ENCODE measurements around the gene SLC11A1. TPM values are rescaled to one million over a fixed set of nuclear protein-coding genes. Genes with fewer than 3 reads are reported as not detected.
A peak's percentile ranks its signal among the peaks of the same experiment; 100 is the strongest.

The SLC11A1 gene
- total and polyA plus RNA-seq, 2 of the 4 experiments (the other 2 are of a cell fraction) = under 0.01 to 0.07 TPM

GRCh38 chr2:218395826-218396687 is 14.0 kb downstream of the SLC11A1 start:
- Histone ChIP-seq H2AFZ (replicated peaks; ENCODE audit: low read length, poor library complexity) (peak overlapping the region; percentile 97), H3K9me1 (ENCODE audit: insufficient read depth, low read length) (0 out of 2 replicates have a peak, but pooled peaks cover 2% of the 10 kb centered on the region), H3K9ac (ENCODE audit: low read depth, low read length) (peak overlapping the region; percentile 95), H3K56ac (ENCODE audit: extremely low read depth, insufficient read depth, low read length) (peak overlapping the region; percentile 96), H3K18ac (ENCODE audit: low read depth, low read length) (peak overlapping the region; percentile 98), H4K20me1 (ENCODE audit: insufficient read depth, low read length) (peaks cover 2% of the 10 kb centered on the region; the same call in 1 of the 2 replicates), H3K4me2 (ENCODE audit: low read depth, low read length) (peak overlapping the region; percentile 90), H2BK20ac (ENCODE audit: low read depth, low read length) (peak overlapping the region; percentile 71), H3K14ac (replicated peaks; ENCODE audit: low read depth, low read length) (peak overlapping the region; percentile 91), H3K27me3 (ENCODE audit: control insufficient read depth, insufficient read depth, low read length) (no peaks in the 10 kb centered on the region), H3K4me3 (ENCODE audit: insufficient read depth, low read depth, low read length) (peak overlapping the region; percentile 85), H3K4ac (ENCODE audit: low read depth, low read length) (peak overlapping the region; percentile 92), H3K23ac (ENCODE audit: low read depth, low read length) (peak overlapping the region; percentile 71; the same call in 1 of the 2 replicates), H3K4me1 (ENCODE audit: control insufficient read depth, insufficient read depth, low read length) (peaks cover 22% of the 10 kb centered on the region), H2BK120ac (ENCODE audit: low read depth, low read length) (peak overlapping the region; percentile 97), H3K36me3 (ENCODE audit: control insufficient read depth, insufficient read depth, low read length) (no peaks in the 10 kb centered on the region), H2BK15ac (ENCODE audit: low read depth, low read length) (peak overlapping the region; percentile 62; the same call in 2 of the 3 replicates), H2AK5ac (ENCODE audit: low read depth, low read length) (peak overlapping the region; percentile 95), H3K79me1 (ENCODE audit: low read depth in 1 of 2, low read length in 2 of 2) (peaks cover 6 to 13% of the 10 kb centered on the region in 2 experiments; a peak in 3 of 4 replicates), H4K8ac (ENCODE audit: low read depth in 2 of 2, low read length in 2 of 2) (peak overlapping the region; percentile 70 to 94), H4K91ac (ENCODE audit: insufficient read depth, low read depth, low read length) (peak overlapping the region; percentile 99), H2AK9ac (replicated peaks; ENCODE audit: low read depth, low read length, poor library complexity) (peak overlapping the region; percentile 88), H4K5ac (ENCODE audit: low read depth, low read length) (peak overlapping the region; percentile 94), H3K9me3 (ENCODE audit: control insufficient read depth, insufficient read depth, low read length) (no peaks in the 10 kb centered on the region), H3K27ac (ENCODE audit: insufficient read depth, low read length) (peak overlapping the region; percentile 99), H2BK5ac (ENCODE audit: low read depth, low read length, poor library complexity, severe bottlenecking) (peak overlapping the region; percentile 98)
- POLR2A ChIA-PET (ENCODE audit: unreplicated experiment) = interaction anchor here (0.6 kb wide), 2 partner anchors 23 to 100 kb away, joined by 3 read pairs; no protein-coding TSS in a partner anchor
- intact Hi-C loops (cut with micrococcal nuclease) (loop anchor here (1.0 to 2.0 kb wide), 3 partner anchors 95 to 124 kb away; partner anchors contain the start of gene TMBIM1), in situ Hi-C loops (cut with MboI; ENCODE audit: low sequenced_read_pairs) (loop anchor here (10.0 kb wide), 1 partner anchor 121 kb away; the partner anchor contains the start of genes AAMP and PNKD), dilution Hi-C loops (cut with HindIII; ENCODE audit: low sequenced_read_pairs, unreplicated experiment) (no loop called here)
- 3% methylated on average over 14 of the region's 57 CpGs; no CpG with 5 or more reads in 1 of the 2 experiments for WGBS, 2 experiments (ENCODE audit: extremely low coverage in 2 of 2, insufficient read length in 1 of 2)
- CTCF ChIA-PET = interaction anchor here (0.6 kb wide), 2 partner anchors 34 to 100 kb away, joined by 3 to 6 read pairs; no protein-coding TSS in a partner anchor
- DNase-seq (peak; percentile 97), ATAC-seq (ENCODE audit: low read depth) (peak; percentile 70)
- BruUV-seq (replicated peaks) = no TSS peak
- peak; percentile 58; the same call in 1 of the 2 replicates for TF ChIP-seq CHD1 (IDR thresholded peaks at IDR 0.05; ENCODE audit: low read depth, low read length)
- no peak for TF ChIP-seq RFX5 (IDR thresholded peaks at IDR 0.05; ENCODE audit: low read depth, low read length)
- TF ChIP-seq SMC3 (IDR thresholded peaks at IDR 0.05; ENCODE audit: low read depth, low read length) = peak; percentile 80
- no peak for TF ChIP-seq ELK1 (IDR thresholded peaks at IDR 0.05; ENCODE audit: borderline replicate concordance, low read depth, low read length)
- 0 out of 2 replicates have a peak, but pooled peaks have one; percentile 30 for TF ChIP-seq MXI1 (IDR thresholded peaks at IDR 0.05; ENCODE audit: borderline replicate concordance, low read depth, low read length)
- TF ChIP-seq BHLHE40 (IDR thresholded peaks at IDR 0.05; ENCODE audit: low read depth, low read length) = no peak
- TF ChIP-seq NFE2L2 (IDR thresholded peaks at IDR 0.05; ENCODE audit: low read depth, low read length) = no peak
- TF ChIP-seq FOS (IDR thresholded peaks at IDR 0.05; ENCODE audit: low read depth, low read length) = 0 out of 2 replicates have a peak, but pooled peaks have one; percentile 14
- peak; percentile 74 for TF ChIP-seq RAD21 (IDR thresholded peaks at IDR 0.05; ENCODE audit: low read length)
- peak; percentile 91 for TF ChIP-seq CTCF (conservative IDR thresholded peaks at IDR 0.05; ENCODE audit: low read depth, low read length)
- TF ChIP-seq MAZ (IDR thresholded peaks at IDR 0.05; ENCODE audit: borderline replicate concordance, low read depth, low read length) = peak; percentile 98
- TF ChIP-seq MAFK (IDR thresholded peaks at IDR 0.05; ENCODE audit: low read depth, low read length) = no peak
- no peak for TF ChIP-seq RCOR1 (IDR thresholded peaks at IDR 0.05; ENCODE audit: insufficient replicate concordance, low read length)
